ENCODE results near the gene COX6B2.

- no peak for TF ChIP-seq CTCF (IDR thresholded peaks at IDR 0.05)
- TF ChIP-seq POLR2AphosphoS5 (IDR thresholded peaks at IDR 0.05; ENCODE audit: low read depth, low read length) = no peak
- TF ChIP-seq TCF7L2 (IDR thresholded peaks at IDR 0.05; ENCODE audit: low read depth, low read length) = no peak
- TF ChIP-seq SIN3A (IDR thresholded peaks at IDR 0.05; ENCODE audit: borderline replicate concordance, insufficient read depth, low read depth, low read length) = no peak
- TF ChIP-seq, protein P1, sequence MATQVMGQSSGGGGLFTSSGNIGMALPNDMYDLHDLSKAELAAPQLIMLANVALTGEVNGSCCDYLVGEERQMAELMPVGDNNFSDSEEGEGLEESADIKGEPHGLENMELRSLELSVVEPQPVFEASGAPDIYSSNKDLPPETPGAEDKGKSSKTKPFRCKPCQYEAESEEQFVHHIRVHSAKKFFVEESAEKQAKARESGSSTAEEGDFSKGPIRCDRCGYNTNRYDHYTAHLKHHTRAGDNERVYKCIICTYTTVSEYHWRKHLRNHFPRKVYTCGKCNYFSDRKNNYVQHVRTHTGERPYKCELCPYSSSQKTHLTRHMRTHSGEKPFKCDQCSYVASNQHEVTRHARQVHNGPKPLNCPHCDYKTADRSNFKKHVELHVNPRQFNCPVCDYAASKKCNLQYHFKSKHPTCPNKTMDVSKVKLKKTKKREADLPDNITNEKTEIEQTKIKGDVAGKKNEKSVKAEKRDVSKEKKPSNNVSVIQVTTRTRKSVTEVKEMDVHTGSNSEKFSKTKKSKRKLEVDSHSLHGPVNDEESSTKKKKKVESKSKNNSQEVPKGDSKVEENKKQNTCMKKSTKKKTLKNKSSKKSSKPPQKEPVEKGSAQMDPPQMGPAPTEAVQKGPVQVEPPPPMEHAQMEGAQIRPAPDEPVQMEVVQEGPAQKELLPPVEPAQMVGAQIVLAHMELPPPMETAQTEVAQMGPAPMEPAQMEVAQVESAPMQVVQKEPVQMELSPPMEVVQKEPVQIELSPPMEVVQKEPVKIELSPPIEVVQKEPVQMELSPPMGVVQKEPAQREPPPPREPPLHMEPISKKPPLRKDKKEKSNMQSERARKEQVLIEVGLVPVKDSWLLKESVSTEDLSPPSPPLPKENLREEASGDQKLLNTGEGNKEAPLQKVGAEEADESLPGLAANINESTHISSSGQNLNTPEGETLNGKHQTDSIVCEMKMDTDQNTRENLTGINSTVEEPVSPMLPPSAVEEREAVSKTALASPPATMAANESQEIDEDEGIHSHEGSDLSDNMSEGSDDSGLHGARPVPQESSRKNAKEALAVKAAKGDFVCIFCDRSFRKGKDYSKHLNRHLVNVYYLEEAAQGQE (IDR thresholded peaks at IDR 0.05; ENCODE audit: insufficient read depth in 1 of 2, low read depth in 2 of 2, low read length in 1 of 2) = no peak
These were observed 48.4 kb downstream of the COX6B2 start for GRCh38 chr19:55305983-55306562.

Measured in Panc1 (cell line).